Colonic mucosa (tissue), 4 donors: ENCODE data around the gene CCSER1. TPM values are rescaled to one million over a fixed set of nuclear protein-coding genes. Genes with fewer than 3 reads are reported as not detected.

Experiments used
- DNase-seq: peaks from one replicate; pipeline ENCODE4 v3.0.0-alpha.2; 2020
- H3K27ac ChIP-seq: fragments of 200-600 bp; one replicate; pipeline ENCODE4 v1.8.0; 2021
- H3K27me3 ChIP-seq: fragments of 200-600 bp; one replicate; pipeline ENCODE4 v1.8.0; 2021
- H3K36me3 ChIP-seq: fragments of 200-600 bp; one replicate; pipeline ENCODE4 v1.8.0; 2021
- H3K4me1 ChIP-seq: fragments of 200-600 bp; one replicate; pipeline ENCODE4 v1.8.0; 2021; ENCODE audit warnings: mild to moderate bottlenecking
- H3K4me3 ChIP-seq: fragments of 200-600 bp; one replicate; pipeline ENCODE4 v1.8.0; 2021
- H3K9ac ChIP-seq, 2 donors: one replicate each; pipeline ENCODE4 v1.7.0; 2013; ENCODE audit warnings: control low read depth in 2 of 2, low read depth in 2 of 2, low read length in 2 of 2
- H3K9me3 ChIP-seq: fragments of 200-600 bp; one replicate; pipeline ENCODE4 v1.8.0; 2021
- intact Hi-C: fragments of 100-400 bp; cut with DNase I; formaldehyde crosslinking; loops from one replicate; pipeline ENCODE4 v1.14.1; 2022
- total RNA-seq, 2 donors: library from RNA; stranded (reverse); fragmentation: NEBNext Ultra II Directional in 1 of 2; extraction: Animal tissue kit (Norgen Biotek cat#: 25700) in 1 of 2; gene quantifications; one replicate each; pipeline ENCODE4 v1.2.1, GENCODE V29; 2021
- TF ChIP-seq, protein P1 (sequence below): fragments of 200-600 bp; IDR thresholded peaks from one replicate; pipeline ENCODE4 v1.8.0; 2022; ENCODE audit warnings: antibody characterized with exemption, mild to moderate bottlenecking
- donor health status: healthy.
- donor health status: DM: no; HTN: no; CAD: no.
- donor health status: DM: no; HTN: no; CAD: no.

The CCSER1 gene
- total RNA-seq, 2 donors from 2014 or later: 11.2 to 13.4 TPM

- H3K27ac ChIP-seq: no peak overlapping the region
- no peak overlapping the region for H3K9ac ChIP-seq
- no peaks in the 10 kb centered on the region for H3K36me3 ChIP-seq
- no peaks in the 10 kb centered on the region for H3K4me1 ChIP-seq
- no peaks in the 10 kb centered on the region for H3K9me3 ChIP-seq
- intact Hi-C loops: no loop called here
- TF ChIP-seq, protein P1, sequence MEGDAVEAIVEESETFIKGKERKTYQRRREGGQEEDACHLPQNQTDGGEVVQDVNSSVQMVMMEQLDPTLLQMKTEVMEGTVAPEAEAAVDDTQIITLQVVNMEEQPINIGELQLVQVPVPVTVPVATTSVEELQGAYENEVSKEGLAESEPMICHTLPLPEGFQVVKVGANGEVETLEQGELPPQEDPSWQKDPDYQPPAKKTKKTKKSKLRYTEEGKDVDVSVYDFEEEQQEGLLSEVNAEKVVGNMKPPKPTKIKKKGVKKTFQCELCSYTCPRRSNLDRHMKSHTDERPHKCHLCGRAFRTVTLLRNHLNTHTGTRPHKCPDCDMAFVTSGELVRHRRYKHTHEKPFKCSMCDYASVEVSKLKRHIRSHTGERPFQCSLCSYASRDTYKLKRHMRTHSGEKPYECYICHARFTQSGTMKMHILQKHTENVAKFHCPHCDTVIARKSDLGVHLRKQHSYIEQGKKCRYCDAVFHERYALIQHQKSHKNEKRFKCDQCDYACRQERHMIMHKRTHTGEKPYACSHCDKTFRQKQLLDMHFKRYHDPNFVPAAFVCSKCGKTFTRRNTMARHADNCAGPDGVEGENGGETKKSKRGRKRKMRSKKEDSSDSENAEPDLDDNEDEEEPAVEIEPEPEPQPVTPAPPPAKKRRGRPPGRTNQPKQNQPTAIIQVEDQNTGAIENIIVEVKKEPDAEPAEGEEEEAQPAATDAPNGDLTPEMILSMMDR: no peak
- no peaks in the 10 kb centered on the region for H3K27me3 ChIP-seq
- no peak overlapping the region for H3K4me3 ChIP-seq
- no peak for DNase-seq
Observed at GRCh38 chr4:90421161-90421560, 294.0 kb downstream of the CCSER1 start.

GRCh38 chr4:90425893-90426292 lies 298.7 kb downstream of the CCSER1 start:
- TF ChIP-seq, protein P1: no peak
- no peak overlapping the region for H3K9ac ChIP-seq
- H3K4me1 ChIP-seq: no peaks in the 10 kb centered on the region
- no peak overlapping the region for H3K27ac ChIP-seq
- no peak overlapping the region for H3K4me3 ChIP-seq
- H3K27me3 ChIP-seq: no peaks in the 10 kb centered on the region
- H3K36me3 ChIP-seq: no peaks in the 10 kb centered on the region
- intact Hi-C loops: no loop called here
- H3K9me3 ChIP-seq: no peaks in the 10 kb centered on the region
- no peak for DNase-seq

- no peak overlapping the region for H3K27ac ChIP-seq
- no peaks in the 10 kb centered on the region for H3K9me3 ChIP-seq
- H3K4me1 ChIP-seq: no peaks in the 10 kb centered on the region
- DNase-seq: no peak
- no peaks in the 10 kb centered on the region for H3K27me3 ChIP-seq
- no peaks in the 10 kb centered on the region for H3K36me3 ChIP-seq
- H3K9ac ChIP-seq: no peak overlapping the region
- intact Hi-C loops: no loop called here
- no peak overlapping the region for H3K4me3 ChIP-seq
- TF ChIP-seq, protein P1: no peak
Observed at GRCh38 chr4:90438522-90438921, 311.3 kb downstream of the CCSER1 start.

- TF ChIP-seq, protein P1: no peak
- H3K9me3 ChIP-seq: no peaks in the 10 kb centered on the region
- intact Hi-C loops: no loop called here
- H3K4me3 ChIP-seq: no peak overlapping the region
- H3K4me1 ChIP-seq: no peaks in the 10 kb centered on the region
- no peak for DNase-seq
- H3K27me3 ChIP-seq: no peaks in the 10 kb centered on the region
- no peaks in the 10 kb centered on the region for H3K36me3 ChIP-seq
- no peak overlapping the region for H3K9ac ChIP-seq
- H3K27ac ChIP-seq: no peak overlapping the region
Observed at GRCh38 chr4:90441770-90442169, 314.6 kb downstream of the CCSER1 start.

DNA sequence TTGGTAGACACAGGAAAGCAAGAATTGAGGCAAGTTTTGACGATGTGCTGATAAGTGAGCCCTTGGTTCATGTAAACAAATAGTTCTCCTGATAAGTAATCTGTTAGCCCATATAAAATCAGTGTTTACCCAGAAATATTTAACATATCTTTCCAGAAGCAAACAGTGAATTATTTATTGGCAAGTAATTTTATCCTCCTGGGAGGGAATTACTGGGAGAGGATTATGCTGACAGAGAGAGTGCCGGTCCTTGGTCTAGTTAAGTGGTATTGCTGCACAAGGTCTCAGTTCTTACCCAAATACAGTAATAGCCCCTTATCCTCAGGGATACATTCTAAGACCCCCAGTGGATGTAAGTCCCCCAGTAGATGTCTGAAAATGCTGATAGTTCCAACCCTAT lies 315.4 kb downstream of the CCSER1 start:
- intact Hi-C loops: no loop called here
- H3K4me1 ChIP-seq: no peaks in the 10 kb centered on the region
- no peaks in the 10 kb centered on the region for H3K36me3 ChIP-seq
- DNase-seq: no peak
- no peak overlapping the region for H3K4me3 ChIP-seq
- no peak overlapping the region for H3K9ac ChIP-seq
- H3K27me3 ChIP-seq: no peaks in the 10 kb centered on the region
- no peak overlapping the region for H3K27ac ChIP-seq
- TF ChIP-seq, protein P1: no peak
- H3K9me3 ChIP-seq: no peaks in the 10 kb centered on the region

- H3K27ac ChIP-seq: no peak overlapping the region
- H3K36me3 ChIP-seq: no peaks in the 10 kb centered on the region
- no peaks in the 10 kb centered on the region for H3K9me3 ChIP-seq
- no peak for DNase-seq
- no peaks in the 10 kb centered on the region for H3K4me1 ChIP-seq
- intact Hi-C loops: no loop called here
- no peak overlapping the region for H3K9ac ChIP-seq
- no peaks in the 10 kb centered on the region for H3K27me3 ChIP-seq
- TF ChIP-seq, protein P1: no peak
- no peak overlapping the region for H3K4me3 ChIP-seq
Observed at GRCh38 chr4:90443231-90443630, 316.0 kb downstream of the CCSER1 start.
